Mesenteric fat pad (tissue), 1 donor: Measurements from ENCODE around the gene PRMT3. TPM values are rescaled to one million over a fixed set of nuclear protein-coding genes. Genes with fewer than 3 reads are reported as not detected.
"Not testable (repeated sequence)": the region's sequence is repeated elsewhere in the genome, so short reads cannot be mapped to it uniquely, and the experiment has no call there.

Experiments
- DNase-seq: peaks from one replicate; pipeline ENCODE4 v3.0.0-alpha.2; 2020; ENCODE audit warnings: low spot score
- total RNA-seq: library from RNA; stranded (reverse); fragmentation: NEBNext Ultra II Directional; extraction: Animal tissue kit (Norgen Biotek cat#: 25700); gene quantifications from one replicate; pipeline ENCODE4 v1.2.1, GENCODE V29; 2021
- donor health status: DM: yes; HTN: yes; CAD: no.

The PRMT3 gene
- total RNA-seq, 1 donor from 2014 or later: 13.5 TPM

DNA sequence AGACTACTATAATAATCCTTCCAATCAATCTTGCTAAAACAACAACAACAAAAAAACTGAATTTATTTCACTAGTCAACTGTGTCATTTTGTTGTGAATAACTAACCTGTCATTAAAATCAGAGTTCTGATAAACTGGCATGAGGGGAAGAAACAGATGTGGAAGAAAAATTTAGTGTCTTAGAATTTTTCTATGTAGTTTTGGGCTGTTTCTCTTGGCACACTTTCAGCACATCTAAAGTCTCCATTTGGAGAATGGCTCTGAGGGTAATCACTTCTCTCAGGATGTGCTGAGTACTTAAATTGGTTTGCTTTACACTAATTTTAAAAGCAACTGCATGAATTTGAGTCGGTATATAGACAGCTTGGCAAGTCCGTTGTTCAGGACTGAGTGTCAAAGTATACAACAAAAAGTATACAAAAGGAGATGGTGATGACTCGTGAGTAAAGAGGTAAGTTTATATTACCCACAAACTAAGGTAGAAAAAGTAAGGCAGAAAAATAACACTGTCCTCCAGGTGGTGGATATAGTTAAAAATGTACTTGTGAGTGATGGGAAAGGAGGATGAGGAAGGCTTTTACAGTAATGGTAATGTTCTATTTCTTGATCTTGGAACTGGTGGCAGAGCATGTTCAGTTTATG lies 13.8 kb upstream of the PRMT3 start:
- DNase-seq: no peak

DNA sequence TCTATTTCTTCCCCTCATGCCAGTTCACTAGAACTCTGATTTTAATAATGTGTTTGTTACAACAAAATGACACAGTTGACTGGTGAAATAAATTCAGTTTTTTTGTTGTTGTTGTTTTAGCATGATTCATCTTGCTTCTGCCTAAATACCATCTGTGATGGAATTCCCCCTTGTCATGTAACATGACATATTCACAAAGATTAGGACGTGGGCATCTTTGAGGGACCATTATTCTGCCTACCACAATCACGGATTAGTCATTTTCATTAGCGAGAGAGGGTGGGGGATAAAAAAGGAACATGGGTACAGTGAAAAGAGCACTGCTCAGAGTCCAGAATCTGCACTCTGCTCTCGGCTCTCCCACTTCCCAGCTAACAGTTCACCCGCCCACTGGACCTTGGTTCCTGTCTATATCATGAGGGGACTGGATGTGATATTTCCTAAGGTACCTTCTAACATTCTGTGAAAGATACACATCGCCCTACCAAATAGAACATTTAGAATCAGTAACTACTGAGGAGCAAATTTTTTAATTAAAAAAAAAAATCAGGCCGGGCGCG lies 12.7 kb upstream of the PRMT3 start:
- DNase-seq: no peak

DNA sequence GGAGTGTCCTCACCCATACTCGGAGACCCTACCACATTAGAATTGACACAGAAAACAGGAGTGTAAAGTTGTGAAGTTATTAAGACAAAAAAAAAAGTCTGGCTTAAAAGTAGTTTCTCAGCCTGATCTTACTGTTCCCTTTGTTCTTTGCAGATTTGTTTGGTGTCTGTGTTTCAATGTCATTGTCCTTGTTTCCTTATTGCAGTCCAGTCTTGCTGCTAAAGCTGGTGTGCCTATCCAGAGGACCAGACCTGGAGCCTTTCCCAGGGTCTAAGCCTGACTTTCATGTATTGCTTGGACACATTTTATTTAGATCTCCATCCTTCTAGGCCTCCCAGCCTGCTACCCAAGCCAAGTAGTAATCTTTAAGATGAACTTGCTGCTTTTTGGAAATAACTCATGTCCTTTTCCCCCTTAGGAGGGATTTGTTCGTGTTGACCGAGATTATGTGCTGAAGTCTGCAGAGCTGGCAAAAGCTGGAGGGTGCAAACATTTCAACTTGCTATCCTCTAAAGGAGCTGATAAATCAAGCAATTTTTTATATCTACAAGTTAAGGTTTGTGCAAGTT lies 11.3 kb upstream of the PRMT3 start:
- DNase-seq: no peak

- DNase-seq: not testable (repeated sequence)
Observed at GRCh38 chr11:20385996-20386395, 1.5 kb upstream of the PRMT3 start.

- no peak for DNase-seq
Observed at GRCh38 chr11:20388096-20389055, 860 bp downstream of the PRMT3 start.

DNA sequence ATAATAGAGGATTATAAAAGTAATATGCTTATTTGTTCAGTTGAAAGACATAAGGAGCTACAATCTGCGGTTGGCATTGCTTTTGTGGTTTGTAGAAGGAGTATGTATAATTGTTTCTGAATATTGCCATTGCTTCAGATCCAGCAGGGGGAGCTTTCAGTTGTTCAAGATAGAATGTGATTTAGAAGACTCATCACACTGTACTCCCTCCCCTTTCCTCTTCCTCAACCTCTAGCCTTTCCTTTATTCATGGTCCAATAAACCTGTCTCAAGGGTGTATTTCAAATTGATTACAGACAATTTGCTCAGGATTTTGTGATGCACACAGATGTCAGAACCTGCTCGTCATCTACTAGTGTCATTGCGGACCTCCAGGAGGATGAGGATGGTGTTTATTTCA lies 9.8 kb downstream of the PRMT3 start:
- no peak for DNase-seq

DNA sequence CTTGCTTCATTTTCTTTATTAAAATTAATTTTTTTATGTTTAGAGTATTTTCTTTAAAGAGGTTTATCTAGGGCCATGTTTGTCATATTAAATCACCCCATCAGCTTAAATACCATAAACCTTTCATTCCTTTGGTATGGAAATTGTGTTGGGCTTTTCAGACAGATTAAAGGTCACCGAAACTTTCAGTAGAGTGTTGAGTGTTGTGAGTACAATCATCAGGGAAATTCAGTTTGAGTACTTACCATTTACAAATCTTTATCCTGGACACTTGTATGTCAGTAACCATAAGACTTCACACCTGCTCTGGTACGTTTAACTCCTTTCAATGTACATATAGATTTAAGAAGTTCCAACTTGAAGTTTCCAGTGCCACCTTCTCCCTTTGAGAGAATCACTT lies 12.0 kb downstream of the PRMT3 start:
- DNase-seq: no peak

DNA sequence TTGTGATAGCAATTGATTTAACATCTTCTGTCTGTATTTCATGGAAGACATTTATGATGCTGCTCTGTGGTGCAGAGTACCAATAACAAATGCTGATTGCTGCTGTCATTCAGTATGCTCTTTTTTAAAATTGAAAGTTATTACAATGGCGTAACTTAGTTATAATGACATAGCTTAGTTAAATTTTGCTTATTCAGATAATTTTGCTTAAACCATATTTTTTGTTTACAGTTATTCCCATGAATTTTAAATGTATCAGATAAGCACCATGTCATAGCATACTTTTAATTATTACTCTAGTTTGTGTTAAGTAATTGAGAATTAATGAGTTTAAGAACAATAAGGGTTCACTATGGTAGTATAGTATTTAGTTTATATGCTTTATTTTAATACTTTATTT lies 15.5 kb downstream of the PRMT3 start:
- DNase-seq: no peak

DNA sequence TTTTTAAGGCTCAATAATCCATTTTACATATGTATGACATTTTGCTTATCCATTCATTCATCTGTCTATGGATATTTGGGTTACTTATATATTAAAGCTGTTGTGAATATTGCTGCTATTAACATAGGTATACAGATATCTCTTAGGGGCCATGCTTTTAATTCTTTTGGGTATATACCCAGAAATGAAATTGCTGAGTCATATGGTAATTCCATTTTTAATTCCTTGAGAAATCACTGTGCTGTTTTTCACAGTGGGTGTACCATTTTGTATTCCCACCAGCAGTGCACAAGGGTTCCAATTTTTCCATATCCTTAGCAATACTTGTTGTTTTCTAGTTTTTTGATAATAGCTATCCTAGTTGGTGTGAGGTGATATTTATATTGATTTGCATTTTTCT lies 19.0 kb downstream of the PRMT3 start:
- DNase-seq: no peak

GRCh38 chr11:20407344-20407743 lies 19.8 kb downstream of the PRMT3 start:
- DNase-seq: no peak

- no peak for DNase-seq
Observed at GRCh38 chr11:20415432-20415831, 27.9 kb downstream of the PRMT3 start.

GRCh38 chr11:20417771-20418170 lies 30.3 kb downstream of the PRMT3 start:
- DNase-seq: no peak

- DNase-seq: no peak
Observed at GRCh38 chr11:20421946-20422345, 34.4 kb downstream of the PRMT3 start.

DNA sequence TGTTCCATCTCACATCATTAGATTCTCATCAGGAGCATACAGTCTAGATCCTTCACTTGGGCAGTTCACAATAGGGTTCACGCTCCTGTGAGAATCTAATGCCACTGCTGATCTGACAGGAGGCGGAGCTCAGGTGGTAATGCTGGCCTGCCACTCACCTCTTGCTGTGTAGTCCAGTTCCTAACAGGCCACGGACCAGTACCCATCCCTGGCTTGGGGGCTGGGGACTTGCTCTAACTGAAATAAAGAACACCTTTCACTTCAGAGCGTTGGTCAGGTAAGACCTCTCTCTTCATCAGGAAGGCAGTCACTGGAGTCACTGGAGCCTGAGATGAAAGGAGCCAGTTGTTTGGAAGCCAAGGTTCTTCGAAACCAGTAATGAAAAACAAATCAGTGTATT lies 41.7 kb downstream of the PRMT3 start:
- no peak for DNase-seq

- DNase-seq: no peak
Observed at GRCh38 chr11:20438637-20439036, 51.1 kb downstream of the PRMT3 start.

GRCh38 chr11:20443596-20443995 lies 56.1 kb downstream of the PRMT3 start:
- no peak for DNase-seq

GRCh38 chr11:20444535-20444934 lies 57.0 kb downstream of the PRMT3 start:
- no peak for DNase-seq

- no peak for DNase-seq
Observed at GRCh38 chr11:20448834-20449233, 61.3 kb downstream of the PRMT3 start.

DNA sequence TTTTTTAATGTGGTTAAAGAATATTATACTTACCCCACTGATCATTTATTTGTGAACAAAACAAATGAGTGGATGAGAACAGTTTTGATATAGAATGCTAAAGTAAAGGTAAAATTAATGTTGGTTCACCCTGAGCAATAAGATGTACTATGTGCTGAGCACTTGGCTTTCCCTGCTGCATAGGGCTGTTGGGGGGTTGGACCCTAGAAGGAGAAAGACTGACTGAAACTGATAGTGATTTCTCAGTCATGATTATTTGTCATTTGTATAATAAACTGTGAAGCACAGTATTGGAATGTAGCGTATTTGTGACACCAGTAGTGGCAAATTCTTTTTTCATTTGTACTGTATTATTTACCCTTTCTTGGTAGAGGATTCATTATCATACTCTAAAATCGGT lies 63.3 kb downstream of the PRMT3 start:
- DNase-seq: no peak

- DNase-seq: no peak
Observed at GRCh38 chr11:20451568-20451967, 64.1 kb downstream of the PRMT3 start.

DNA sequence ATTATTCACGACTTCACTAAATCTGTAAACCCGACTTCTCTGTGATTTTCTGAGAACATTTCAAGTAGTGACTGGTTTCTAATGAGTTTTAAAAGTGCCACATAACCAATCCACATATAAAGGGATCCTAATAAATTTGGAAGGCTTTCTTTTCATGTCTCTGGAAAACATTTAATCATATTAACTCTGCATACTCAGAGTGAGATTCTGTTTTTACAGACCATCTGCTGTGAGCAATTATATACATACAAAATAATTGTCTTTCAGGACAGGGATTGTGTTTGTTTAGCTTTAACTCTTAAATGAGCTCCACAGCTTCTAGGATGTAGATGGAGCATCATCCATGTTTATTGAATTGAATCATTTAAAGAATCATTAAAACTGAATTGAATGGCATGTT lies 65.1 kb downstream of the PRMT3 start:
- DNase-seq: no peak
